HUES48 (cell line): ENCODE measurements around the gene UBQLN4.

ENCODE experiments used
- H3K27ac ChIP-seq: one replicate; pipeline ENCODE4 v1.7.0; 2013; ENCODE audit warnings: low read depth, low read length, inconsistent platforms
- H3K27me3 ChIP-seq: 2 replicates; pipeline ENCODE4 v1.6.1; 2013; ENCODE audit warnings: mild to moderate bottlenecking, low read length; ENCODE audit not compliant: control insufficient read depth, insufficient read depth
- H3K36me3 ChIP-seq: 2 replicates; pipeline ENCODE4 v1.6.1; 2013; ENCODE audit warnings: low read length; ENCODE audit not compliant: control insufficient read depth, insufficient read depth
- H3K4me1 ChIP-seq: 2 replicates; pipeline ENCODE4 v1.6.1; 2013; ENCODE audit warnings: mild to moderate bottlenecking, low read length; ENCODE audit not compliant: control insufficient read depth, insufficient read depth
- H3K4me3 ChIP-seq: 2 replicates; pipeline ENCODE4 v1.5.1; 2013; ENCODE audit warnings: mild to moderate bottlenecking, low read depth, low read length
- H3K9ac ChIP-seq: 2 replicates; pipeline ENCODE4 v1.6.1; 2013; ENCODE audit warnings: mild to moderate bottlenecking, low read depth, low read length, moderate library complexity
- H3K9me3 ChIP-seq: 2 replicates; pipeline ENCODE4 v1.6.1; 2013; ENCODE audit warnings: low read length; ENCODE audit not compliant: control insufficient read depth, insufficient read depth

UBQLN4 gene

GRCh38 chr1:156009404-156009803 is 44.2 kb downstream of the UBQLN4 start:
- H3K36me3 ChIP-seq: peaks cover 61% of the 10 kb centered on the region
- H3K9ac ChIP-seq: no peak overlapping the region
- H3K27ac ChIP-seq: no peak overlapping the region
- no peaks in the 10 kb centered on the region for H3K4me1 ChIP-seq
- no peaks in the 10 kb centered on the region for H3K9me3 ChIP-seq
- H3K27me3 ChIP-seq: no peaks in the 10 kb centered on the region
- no peak overlapping the region for H3K4me3 ChIP-seq

GRCh38 chr1:156006666-156007376 is 46.8 kb downstream of the UBQLN4 start:
- H3K27me3 ChIP-seq: no peaks in the 10 kb centered on the region
- peaks cover 36% of the 10 kb centered on the region for H3K36me3 ChIP-seq
- no peaks in the 10 kb centered on the region for H3K9me3 ChIP-seq
- H3K4me1 ChIP-seq: no peaks in the 10 kb centered on the region
- no peak overlapping the region for H3K9ac ChIP-seq
- H3K27ac ChIP-seq: peak overlapping the region; percentile 6
- H3K4me3 ChIP-seq: no peak overlapping the region

GRCh38 chr1:156004843-156005584 is 48.6 kb downstream of the UBQLN4 start:
- Histone ChIP-seq H3K9me3 (no peaks in the 10 kb centered on the region), H3K9ac (no peak overlapping the region), H3K4me3 (no peak overlapping the region), H3K4me1 (no peaks in the 10 kb centered on the region), H3K27ac (no peak overlapping the region), H3K36me3 (peaks cover 18% of the 10 kb centered on the region), H3K27me3 (no peaks in the 10 kb centered on the region)

- no peak overlapping the region for H3K4me3 ChIP-seq
- no peaks in the 10 kb centered on the region for H3K27me3 ChIP-seq
- no peak overlapping the region for H3K9ac ChIP-seq
- H3K36me3 ChIP-seq: peaks cover 6% of the 10 kb centered on the region
- H3K27ac ChIP-seq: no peak overlapping the region
- H3K4me1 ChIP-seq: no peaks in the 10 kb centered on the region
- H3K9me3 ChIP-seq: no peaks in the 10 kb centered on the region
Observed at GRCh38 chr1:156003923-156004188, 49.7 kb downstream of the UBQLN4 start.

- no peak overlapping the region for H3K4me3 ChIP-seq
Observed at GRCh38 chr1:156002188-156002911, 51.2 kb downstream of the UBQLN4 start.

GRCh38 chr1:156001662-156002171 is 51.9 kb downstream of the UBQLN4 start:
- H3K9ac ChIP-seq: no peak overlapping the region
- H3K36me3 ChIP-seq: no peaks in the 10 kb centered on the region
- no peaks in the 10 kb centered on the region for H3K27me3 ChIP-seq
- H3K9me3 ChIP-seq: no peaks in the 10 kb centered on the region
- no peak overlapping the region for H3K4me3 ChIP-seq
- no peaks in the 10 kb centered on the region for H3K4me1 ChIP-seq
- no peak overlapping the region for H3K27ac ChIP-seq

More at GRCh38 chr1:156002188-156002911, 51.2 kb downstream of the UBQLN4 start:
- H3K27me3 ChIP-seq: no peaks in the 10 kb centered on the region
- H3K9me3 ChIP-seq: no peaks in the 10 kb centered on the region
- no peaks in the 10 kb centered on the region for H3K36me3 ChIP-seq
- no peak overlapping the region for H3K27ac ChIP-seq
- H3K9ac ChIP-seq: no peak overlapping the region
- no peaks in the 10 kb centered on the region for H3K4me1 ChIP-seq

- Histone ChIP-seq H3K4me1 (no peaks in the 10 kb centered on the region), H3K9me3 (no peaks in the 10 kb centered on the region), H3K36me3 (no peaks in the 10 kb centered on the region), H3K27ac (no peak overlapping the region), H3K4me3 (no peak overlapping the region), H3K9ac (no peak overlapping the region), H3K27me3 (no peaks in the 10 kb centered on the region)
Observed at GRCh38 chr1:156001021-156001661, 52.5 kb downstream of the UBQLN4 start.

GRCh38 chr1:155999964-156000363 is 53.6 kb downstream of the UBQLN4 start:
- Histone ChIP-seq H3K36me3 (no peaks in the 10 kb centered on the region), H3K9me3 (no peaks in the 10 kb centered on the region), H3K4me1 (no peaks in the 10 kb centered on the region), H3K27me3 (no peaks in the 10 kb centered on the region), H3K4me3 (no peak overlapping the region), H3K27ac (no peak overlapping the region), H3K9ac (no peak overlapping the region)

- Histone ChIP-seq H3K9me3 (no peaks in the 10 kb centered on the region), H3K27ac (no peak overlapping the region), H3K4me3 (no peak overlapping the region), H3K27me3 (no peaks in the 10 kb centered on the region), H3K36me3 (no peaks in the 10 kb centered on the region), H3K4me1 (no peaks in the 10 kb centered on the region), H3K9ac (no peak overlapping the region)
Observed at GRCh38 chr1:155996166-155996565, 57.4 kb downstream of the UBQLN4 start.

GRCh38 chr1:155993595-155993994 is 60.0 kb downstream of the UBQLN4 start:
- H3K9me3 ChIP-seq: no peaks in the 10 kb centered on the region
- no peak overlapping the region for H3K9ac ChIP-seq
- H3K4me3 ChIP-seq: no peak overlapping the region
- H3K27me3 ChIP-seq: no peaks in the 10 kb centered on the region
- no peaks in the 10 kb centered on the region for H3K36me3 ChIP-seq
- 0 out of 2 replicates have a peak, but pooled peaks cover 4% of the 10 kb centered on the region for H3K4me1 ChIP-seq
- H3K27ac ChIP-seq: no peak overlapping the region
